Right lobe of liver (tissue), 6 donors: ENCODE data around the gene ARL6IP5. TPM values are rescaled to one million over a fixed set of nuclear protein-coding genes. Genes with fewer than 3 reads are reported as not detected.

Source experiments
- ATAC-seq, 4 donors: fragments of 200-7000 bp; cut with Tn5 transposase; one replicate each; pipeline ENCODE4 v1.9.1; 2020; ENCODE audit warnings: mild to moderate bottlenecking in 4 of 4, moderate library complexity in 4 of 4
- DNase-seq, 3 donors: peaks; one replicate each; pipeline ENCODE4 v3.0.0-alpha.2; 2020
- H3K27ac ChIP-seq, 3 donors: fragments of 200-600 bp; one replicate each; pipeline ENCODE4 v1.8.0; 2022
- H3K27me3 ChIP-seq, 2 donors: fragments of 200-600 bp; one replicate each; pipeline ENCODE4 v1.8.0; 2022
- H3K36me3 ChIP-seq, 4 donors: fragments of 200-600 bp; sonication (generic) in 1 of 4; one replicate each; pipeline versions ENCODE4 v1.5.1 to v1.8.0; 2017 to 2022; ENCODE audit warnings: control low read depth in 1 of 4
- H3K4me1 ChIP-seq, 4 donors: fragments of 200-600 bp; sonication (generic) in 1 of 4; one replicate each; pipeline versions ENCODE4 v1.5.1 to v1.8.0; 2017 to 2022; ENCODE audit warnings: control low read depth in 1 of 4
- H3K4me3 ChIP-seq, 3 donors: fragments of 200-600 bp; one replicate each; pipeline ENCODE4 v1.8.0; 2022
- H3K9me3 ChIP-seq, 4 donors: fragments of 200-600 bp; sonication (generic) in 1 of 4; one replicate each; pipeline versions ENCODE4 v1.5.1 to v1.8.0; 2017 to 2022; ENCODE audit warnings: control low read depth in 1 of 4
- CTCF ChIP-seq, 4 donors: fragments of 200-600 bp in 3 of 4; fragments of 450-650 bp in 1 of 4; IDR thresholded peaks; one replicate each; pipeline versions ENCODE4 v1.5.1 to v1.8.0; 2016 to 2022; ENCODE audit warnings: antibody characterized with exemption in 4 of 4, mild to moderate bottlenecking in 2 of 4
- POLR2A ChIP-seq: fragments of 450-650 bp; IDR thresholded peaks from one replicate; pipeline ENCODE4 v1.6.1; 2017; ENCODE audit warnings: antibody characterized with exemption, mild to moderate bottlenecking
- WGBS: methylation state at CpG from one replicate; pipeline ENCODE4 v1.1.6; 2018; ENCODE audit warnings: low coverage, low lambda C conversion rate; ENCODE audit not compliant: insufficient coverage; ENCODE audit errors: missing lambda C conversion rate; 5-methylcytosine and 5-hydroxymethylcytosine counted together
- intact Hi-C, 2 donors: fragments of 100-400 bp; cut with DNase I; formaldehyde crosslinking; loops; one replicate each; pipeline versions ENCODE4 v1.11.2 to v1.14.1; 2022
- total RNA-seq, 6 experiments: library from RNA; depleted of rRNA in 2 of 6; stranded (reverse); fragments of >200 nt in 2 of 6; fragmentation: NEBNext Ultra II Directional in 3 of 6; extraction: Animal tissue kit (Norgen Biotek cat#: 25700) in 3 of 6; gene quantifications; one replicate each; pipeline versions ENCODE4 v1.1.0 to v1.2.4, GENCODE V29; 2016 to 2023
- donor health status: DM: no; HTN: yes; CAD: no.
- donor health status: DM: no; HTN: no; CAD: no.
- donor health status: DM: no; HTN: no; CAD: no.
- donor health status: DM: no; HTN: yes; CAD: no.
- donor health status: DM: no; HTN: yes; CAD: no.

Gene ARL6IP5
- total RNA-seq, 6 experiments from 2014 or later, result 25.6 to 48.8 (median 36.3) TPM

GRCh38 chr3:69094467-69095205, 9.9 kb downstream of the ARL6IP5 start:
- no peak for TF ChIP-seq CTCF (IDR thresholded peaks at IDR 0.05)
- no peak for TF ChIP-seq POLR2A
- Histone ChIP-seq H3K27ac (peak overlapping the region in 2 of 3 donors; percentile 3 to 68), H3K4me1 (peaks cover 0 to 34% (median 17%) of the 10 kb centered on the region in 4 donors), H3K4me3 (no peak overlapping the region), H3K27me3 (no peaks in the 10 kb centered on the region), H3K36me3 (no peaks in the 10 kb centered on the region), H3K9me3 (no peaks in the 10 kb centered on the region)
- DNase-seq, result no peak
- intact Hi-C loops, result no loop called here
- peak in 2 of 4 donors; percentile 20 to 28 for ATAC-seq
- 41% methylated on average over 8 of the region's 8 CpGs for WGBS

- 89% methylated on average over 5 of the region's 5 CpGs for WGBS
- TF ChIP-seq CTCF (IDR thresholded peaks at IDR 0.05), result no peak
- TF ChIP-seq POLR2A, result no peak
- Histone ChIP-seq H3K27ac (no peak overlapping the region), H3K9me3 (no peaks in the 10 kb centered on the region), H3K4me1 (peaks cover 0 to 32% (median 14%) of the 10 kb centered on the region in 4 donors), H3K36me3 (peaks cover 0 to 5% (median 0%) of the 10 kb centered on the region in 4 donors), H3K27me3 (no peaks in the 10 kb centered on the region), H3K4me3 (no peak overlapping the region)
- ATAC-seq (no peak), DNase-seq (no peak)
- intact Hi-C loops, result no loop called here
Observed at GRCh38 chr3:69095636-69096035, 10.9 kb downstream of the ARL6IP5 start.

GRCh38 chr3:69096299-69096698, 11.6 kb downstream of the ARL6IP5 start:
- H3K4me1 ChIP-seq, result peaks cover 0 to 29% (median 11%) of the 10 kb centered on the region in 4 donors
- DNase-seq (no peak), ATAC-seq (no peak)
- no peaks in the 10 kb centered on the region for H3K27me3 ChIP-seq
- no peak for TF ChIP-seq CTCF (IDR thresholded peaks at IDR 0.05)
- TF ChIP-seq POLR2A, result no peak
- H3K36me3 ChIP-seq, result peaks cover 0 to 5% (median 0%) of the 10 kb centered on the region in 4 donors
- H3K27ac ChIP-seq, result no peak overlapping the region
- intact Hi-C loops, result no loop called here
- WGBS, result no CpG with 5 or more reads among the region's 5 CpGs
- no peak overlapping the region for H3K4me3 ChIP-seq
- no peaks in the 10 kb centered on the region for H3K9me3 ChIP-seq

- Histone ChIP-seq H3K27ac (no peak overlapping the region), H3K4me1 (peaks cover 0 to 16% (median 5%) of the 10 kb centered on the region in 4 donors), H3K4me3 (no peak overlapping the region), H3K36me3 (peaks cover 0 to 16% (median 2%) of the 10 kb centered on the region in 4 donors), H3K27me3 (no peaks in the 10 kb centered on the region), H3K9me3 (no peaks in the 10 kb centered on the region)
- TF ChIP-seq POLR2A (no peak), CTCF (IDR thresholded peaks at IDR 0.05) (no peak)
- WGBS, result 62% methylated on average over 6 of the region's 9 CpGs
- ATAC-seq (no peak), DNase-seq (no peak)
- intact Hi-C loops, result no loop called here
Observed at GRCh38 chr3:69097407-69098086, 12.8 kb downstream of the ARL6IP5 start.
